Measurements from ENCODE around the gene UGT1A6. TPM values are rescaled to one million over a fixed set of nuclear protein-coding genes. Genes with fewer than 3 reads are reported as not detected.

The UGT1A6 gene
- total and polyA plus RNA-seq, 10 donors, result not detected

GRCh38 chr2:233663911-233664310 is 28.8 kb upstream of the UGT1A6 start:
- Histone ChIP-seq H3K4me3 (no peak overlapping the region), H3K27me3 (replicated peaks in 1 of 7) (peaks cover 0 to 15% (median 0%) of the 10 kb centered on the region in 7 donors), H3K36me3 (no peaks in the 10 kb centered on the region), H3K27ac (no peak overlapping the region), H3K9me3 (peaks cover 0 to 9% (median 0%) of the 10 kb centered on the region in 8 donors), H3K4me1 (no peaks in the 10 kb centered on the region)
- intact Hi-C loops (cut with DNase I; ENCODE audit: low total_unique reads), result no loop called here
- DNase-seq, result no peak
- TF ChIP-seq POLR2AphosphoS5 (IDR thresholded peaks at IDR 0.05), result no peak
- TF ChIP-seq CTCF (IDR thresholded peaks at IDR 0.05 in 8 of 11, conservative IDR thresholded peaks at IDR 0.05 in 3 of 11), result no peak
- no peak for TF ChIP-seq POLR2A (IDR thresholded peaks at IDR 0.05)
- 38 to 66% (median 48%) methylated on average over 1 of the region's 1 CpG for WGBS, 5 donors

- Histone ChIP-seq H3K9me3 (peaks cover 0 to 9% (median 0%) of the 10 kb centered on the region in 8 donors), H3K27ac (no peak overlapping the region), H3K36me3 (no peaks in the 10 kb centered on the region), H3K4me1 (no peaks in the 10 kb centered on the region), H3K4me3 (no peak overlapping the region), H3K27me3 (replicated peaks in 1 of 7) (peaks cover 0 to 8% (median 0%) of the 10 kb centered on the region in 7 donors)
- DNase-seq, result no peak
- intact Hi-C loops (cut with DNase I; ENCODE audit: low total_unique reads), result no loop called here
- TF ChIP-seq CTCF (IDR thresholded peaks at IDR 0.05 in 8 of 11, conservative IDR thresholded peaks at IDR 0.05 in 3 of 11) (no peak), POLR2AphosphoS5 (IDR thresholded peaks at IDR 0.05) (no peak), POLR2A (IDR thresholded peaks at IDR 0.05) (no peak)
- 88 to 96% (median 94%) methylated on average over 4 of the region's 4 CpGs for WGBS, 5 donors
Observed at GRCh38 chr2:233668605-233669260, 24.0 kb upstream of the UGT1A6 start.

- no peak within 1 kb of the TSS for H3K4me3 ChIP-seq
- no peak for TF ChIP-seq POLR2A (IDR thresholded peaks at IDR 0.05)
- no peak for TF ChIP-seq POLR2AphosphoS5 (IDR thresholded peaks at IDR 0.05)
- TF ChIP-seq CTCF (IDR thresholded peaks at IDR 0.05 in 8 of 11, conservative IDR thresholded peaks at IDR 0.05 in 3 of 11), result no peak
- no peaks in the 10 kb centered on the region for H3K36me3 ChIP-seq
- no peak for DNase-seq
- WGBS, 5 donors, result 76 to 90% (median 87%) methylated on average over 4 to 5 of the region's 5 CpGs
- H3K4me1 ChIP-seq, result no peaks in the 10 kb centered on the region
- intact Hi-C loops (cut with DNase I; ENCODE audit: low total_unique reads), result no loop called here
- H3K27ac ChIP-seq, result no peak within 1 kb of the TSS
- H3K27me3 ChIP-seq (replicated peaks in 1 of 7), result peaks cover 0 to 8% (median 0%) of the 10 kb centered on the region in 7 donors
- H3K9me3 ChIP-seq, result no peaks in the 10 kb centered on the region
Observed at GRCh38 chr2:233671290-233672161, 21.2 kb upstream of the UGT1A6 start, which contains the start of gene UGT1A9. UGT1A9 (plus strand) TSS chr2:233671898; CDS start chr2:233671935, 37 bp downstream.

- DNase-seq, result no peak
- H3K4me1 ChIP-seq, result no peaks in the 10 kb centered on the region
- no peaks in the 10 kb centered on the region for H3K36me3 ChIP-seq
- H3K27me3 ChIP-seq (replicated peaks in 1 of 7), result peaks cover 0 to 8% (median 0%) of the 10 kb centered on the region in 7 donors
- no peak overlapping the region for H3K4me3 ChIP-seq
- no peak overlapping the region for H3K27ac ChIP-seq
- H3K9me3 ChIP-seq, result no peaks in the 10 kb centered on the region
- intact Hi-C loops (cut with DNase I; ENCODE audit: low total_unique reads), result no loop called here
- 51 to 73% (median 59%) methylated on average over 3 of the region's 3 CpGs for WGBS, 5 donors
- TF ChIP-seq POLR2A (IDR thresholded peaks at IDR 0.05), result no peak
- TF ChIP-seq CTCF (IDR thresholded peaks at IDR 0.05 in 8 of 11, conservative IDR thresholded peaks at IDR 0.05 in 3 of 11), result no peak
- TF ChIP-seq POLR2AphosphoS5 (IDR thresholded peaks at IDR 0.05), result no peak
Observed at GRCh38 chr2:233672886-233673285, 19.8 kb upstream of the UGT1A6 start.

Measured in spleen (tissue), 11 donors.